WTC11 (cell line): Measurements from ENCODE around the gene SLC22A7. TPM values are rescaled to one million over a fixed set of nuclear protein-coding genes. Genes with fewer than 3 reads are reported as not detected.

Source experiments
- ATAC-seq: fragments of 200-7000 bp; cut with Tn5 transposase; 2 replicates; pipeline ENCODE4 v1.10.0; 2021; ENCODE audit warnings: mild to moderate bottlenecking, moderate library complexity
- CTCF ChIA-PET: fragments of 300-600 bp; sonication (Branson Sonifier 250); formaldehyde crosslinking; loops from one replicate; lab custom pipeline; 2021; ENCODE audit warnings: antibody characterized with exemption; lab: Charles Lee
- POLR2A ChIA-PET: fragments of 350-600 bp; sonication (Branson Sonifier 250); formaldehyde crosslinking; loops from one replicate; lab custom pipeline; 2021; ENCODE audit warnings: antibody characterized with exemption; lab: Charles Lee
- DNase-seq: peaks from one replicate; pipeline ENCODE4 v3.0.0; 2021; ENCODE audit warnings: low spot score
- H3K27ac Mint-ChIP-seq: 2 replicates; pipeline ENCODE4 v1.8.0; 2021; ENCODE audit warnings: mixed read lengths
- H3K27me3 Mint-ChIP-seq: 2 replicates; pipeline ENCODE4 v1.8.0; 2021; ENCODE audit warnings: low read depth, mild to moderate bottlenecking, moderate library complexity, mixed read lengths
- H3K36me3 Mint-ChIP-seq: 2 replicates; pipeline ENCODE4 v1.8.0; 2021; ENCODE audit warnings: mixed read lengths
- H3K4me1 Mint-ChIP-seq: 2 replicates; pipeline ENCODE4 v1.8.0; 2022; ENCODE audit warnings: mixed read lengths
- H3K4me3 Mint-ChIP-seq: 2 replicates; pipeline ENCODE4 v1.8.0; 2021; ENCODE audit warnings: mild to moderate bottlenecking, moderate library complexity, mixed read lengths
- H3K9me3 Mint-ChIP-seq: 2 replicates; pipeline ENCODE4 v1.8.0; 2021; ENCODE audit warnings: mixed read lengths
- ELF4 ChIP-seq: sonication (generic); formaldehyde crosslinking; IDR thresholded peaks from 2 replicates; pipeline ENCODE4 v1.8.1; 2022; ENCODE audit warnings: low read depth, mild to moderate bottlenecking, moderate library complexity, missing genetic modification reagents
- MXD4 ChIP-seq: fragments of 250-450 bp; sonication (Bioruptor Pico); IDR thresholded peaks from 2 replicates; pipeline ENCODE4 v1.8.0; 2021; ENCODE audit warnings: mild to moderate bottlenecking, moderate library complexity, borderline replicate concordance
- NFATC4 ChIP-seq: fragments of 250-450 bp; sonication (Bioruptor Pico); IDR thresholded peaks from 2 replicates; pipeline ENCODE4 v1.9.0; 2021; ENCODE audit warnings: mild to moderate bottlenecking
- SOX15 ChIP-seq: fragments of 250-450 bp; sonication (Bioruptor Pico); IDR thresholded peaks from 2 replicates; pipeline ENCODE4 v1.9.0; 2021; ENCODE audit warnings: mild to moderate bottlenecking
- TEAD1 ChIP-seq: sonication (generic); formaldehyde crosslinking; IDR thresholded peaks from 2 replicates; pipeline ENCODE4 v1.8.0; 2022; ENCODE audit warnings: mild to moderate bottlenecking, missing genetic modification reagents
- ZBTB21 ChIP-seq: sonication (generic); formaldehyde crosslinking; IDR thresholded peaks from 2 replicates; pipeline ENCODE4 v1.8.1; 2023; ENCODE audit warnings: mild to moderate bottlenecking, missing genetic modification reagents, borderline replicate concordance
- ZNF317 ChIP-seq: sonication (generic); formaldehyde crosslinking; IDR thresholded peaks from 2 replicates; pipeline ENCODE4 v1.8.1; 2023; ENCODE audit warnings: low read depth, mild to moderate bottlenecking, moderate library complexity, missing genetic modification reagents, borderline replicate concordance
- ZNF396 ChIP-seq: fragments of 250-450 bp; sonication (Bioruptor Pico); IDR thresholded peaks from 2 replicates; pipeline ENCODE4 v1.8.0; 2021; ENCODE audit warnings: mild to moderate bottlenecking, moderate library complexity, borderline replicate concordance
- ZNF416 ChIP-seq: fragments of 250-450 bp; sonication (Bioruptor Pico); IDR thresholded peaks from 2 replicates; pipeline ENCODE4 v1.9.0; 2021; ENCODE audit warnings: mild to moderate bottlenecking, inconsistent platforms
- total RNA-seq: library from RNA; stranded (reverse); gene quantifications from 3 replicates; pipeline ENCODE4 v1.2.3, GENCODE V29; 2021
- TF ChIP-seq, protein P1 (sequence below): sonication (generic); formaldehyde crosslinking; IDR thresholded peaks from 2 replicates; pipeline ENCODE4 v1.8.0; 2023; ENCODE audit warnings: missing genetic modification reagents, mild to moderate bottlenecking, borderline replicate concordance
- TF ChIP-seq, protein P2 (sequence below): fragments of 200-600 bp; IDR thresholded peaks from 2 replicates; pipeline ENCODE4 v1.8.0; 2022; ENCODE audit warnings: antibody characterized with exemption
- TF ChIP-seq, protein P3 (sequence below): sonication (generic); formaldehyde crosslinking; conservative IDR thresholded peaks from 2 replicates; pipeline ENCODE4 v1.8.1; 2023; ENCODE audit warnings: mild to moderate bottlenecking, low read depth, missing genetic modification reagents, moderate library complexity
- TF ChIP-seq, protein P4 (sequence below): sonication (generic); formaldehyde crosslinking; IDR thresholded peaks from 2 replicates; pipeline ENCODE4 v1.8.1; 2023; ENCODE audit warnings: mild to moderate bottlenecking, missing genetic modification reagents, moderate library complexity
- TF ChIP-seq, protein P5 (sequence below): sonication (generic); formaldehyde crosslinking; IDR thresholded peaks from 2 replicates; pipeline ENCODE4 v1.8.0; 2022; ENCODE audit warnings: missing genetic modification reagents
- TF ChIP-seq, protein P6 (sequence below): sonication (generic); formaldehyde crosslinking; IDR thresholded peaks from 2 replicates; pipeline ENCODE4 v1.8.1; 2023; ENCODE audit warnings: mild to moderate bottlenecking, moderate library complexity, missing genetic modification reagents
- TF ChIP-seq, protein P7 (sequence below): fragments of 250-450 bp; sonication (Bioruptor Pico); IDR thresholded peaks from 2 replicates; pipeline ENCODE4 v1.8.0; 2021; ENCODE audit warnings: mild to moderate bottlenecking

Gene SLC22A7
- total RNA-seq, 1 experiment from 2014 or later = not detected

DNA sequence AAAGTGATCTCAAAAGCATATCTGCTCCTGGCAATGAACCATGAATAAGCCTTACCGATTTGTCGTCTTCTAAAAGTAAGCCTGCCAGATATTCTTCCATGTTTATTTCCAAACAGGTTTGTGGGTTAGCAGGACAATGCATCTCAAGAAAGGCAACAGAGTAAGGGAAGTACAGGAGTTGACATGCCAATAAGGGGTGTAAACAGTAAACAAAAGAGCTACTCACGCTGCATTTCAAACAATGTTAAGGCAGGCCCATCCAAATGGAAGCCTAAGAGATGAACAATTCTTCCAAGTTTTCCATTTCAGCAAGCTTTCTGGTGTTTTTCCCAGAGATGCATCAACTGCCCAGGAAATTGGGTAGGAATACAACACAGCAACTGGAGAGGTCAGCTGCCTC, 38.3 kb downstream of the SLC22A7 start (continued):
- TF ChIP-seq, protein P1, sequence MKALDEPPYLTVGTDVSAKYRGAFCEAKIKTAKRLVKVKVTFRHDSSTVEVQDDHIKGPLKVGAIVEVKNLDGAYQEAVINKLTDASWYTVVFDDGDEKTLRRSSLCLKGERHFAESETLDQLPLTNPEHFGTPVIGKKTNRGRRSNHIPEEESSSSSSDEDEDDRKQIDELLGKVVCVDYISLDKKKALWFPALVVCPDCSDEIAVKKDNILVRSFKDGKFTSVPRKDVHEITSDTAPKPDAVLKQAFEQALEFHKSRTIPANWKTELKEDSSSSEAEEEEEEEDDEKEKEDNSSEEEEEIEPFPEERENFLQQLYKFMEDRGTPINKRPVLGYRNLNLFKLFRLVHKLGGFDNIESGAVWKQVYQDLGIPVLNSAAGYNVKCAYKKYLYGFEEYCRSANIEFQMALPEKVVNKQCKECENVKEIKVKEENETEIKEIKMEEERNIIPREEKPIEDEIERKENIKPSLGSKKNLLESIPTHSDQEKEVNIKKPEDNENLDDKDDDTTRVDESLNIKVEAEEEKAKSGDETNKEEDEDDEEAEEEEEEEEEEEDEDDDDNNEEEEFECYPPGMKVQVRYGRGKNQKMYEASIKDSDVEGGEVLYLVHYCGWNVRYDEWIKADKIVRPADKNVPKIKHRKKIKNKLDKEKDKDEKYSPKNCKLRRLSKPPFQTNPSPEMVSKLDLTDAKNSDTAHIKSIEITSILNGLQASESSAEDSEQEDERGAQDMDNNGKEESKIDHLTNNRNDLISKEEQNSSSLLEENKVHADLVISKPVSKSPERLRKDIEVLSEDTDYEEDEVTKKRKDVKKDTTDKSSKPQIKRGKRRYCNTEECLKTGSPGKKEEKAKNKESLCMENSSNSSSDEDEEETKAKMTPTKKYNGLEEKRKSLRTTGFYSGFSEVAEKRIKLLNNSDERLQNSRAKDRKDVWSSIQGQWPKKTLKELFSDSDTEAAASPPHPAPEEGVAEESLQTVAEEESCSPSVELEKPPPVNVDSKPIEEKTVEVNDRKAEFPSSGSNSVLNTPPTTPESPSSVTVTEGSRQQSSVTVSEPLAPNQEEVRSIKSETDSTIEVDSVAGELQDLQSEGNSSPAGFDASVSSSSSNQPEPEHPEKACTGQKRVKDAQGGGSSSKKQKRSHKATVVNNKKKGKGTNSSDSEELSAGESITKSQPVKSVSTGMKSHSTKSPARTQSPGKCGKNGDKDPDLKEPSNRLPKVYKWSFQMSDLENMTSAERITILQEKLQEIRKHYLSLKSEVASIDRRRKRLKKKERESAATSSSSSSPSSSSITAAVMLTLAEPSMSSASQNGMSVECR = no peak
- no peak for TF ChIP-seq ELF4 (CRISPR knock-in tag)
- TF ChIP-seq SOX15 (CRISPR knock-in tag) = no peak
- TF ChIP-seq, protein P2, sequence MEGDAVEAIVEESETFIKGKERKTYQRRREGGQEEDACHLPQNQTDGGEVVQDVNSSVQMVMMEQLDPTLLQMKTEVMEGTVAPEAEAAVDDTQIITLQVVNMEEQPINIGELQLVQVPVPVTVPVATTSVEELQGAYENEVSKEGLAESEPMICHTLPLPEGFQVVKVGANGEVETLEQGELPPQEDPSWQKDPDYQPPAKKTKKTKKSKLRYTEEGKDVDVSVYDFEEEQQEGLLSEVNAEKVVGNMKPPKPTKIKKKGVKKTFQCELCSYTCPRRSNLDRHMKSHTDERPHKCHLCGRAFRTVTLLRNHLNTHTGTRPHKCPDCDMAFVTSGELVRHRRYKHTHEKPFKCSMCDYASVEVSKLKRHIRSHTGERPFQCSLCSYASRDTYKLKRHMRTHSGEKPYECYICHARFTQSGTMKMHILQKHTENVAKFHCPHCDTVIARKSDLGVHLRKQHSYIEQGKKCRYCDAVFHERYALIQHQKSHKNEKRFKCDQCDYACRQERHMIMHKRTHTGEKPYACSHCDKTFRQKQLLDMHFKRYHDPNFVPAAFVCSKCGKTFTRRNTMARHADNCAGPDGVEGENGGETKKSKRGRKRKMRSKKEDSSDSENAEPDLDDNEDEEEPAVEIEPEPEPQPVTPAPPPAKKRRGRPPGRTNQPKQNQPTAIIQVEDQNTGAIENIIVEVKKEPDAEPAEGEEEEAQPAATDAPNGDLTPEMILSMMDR = no peak
- TF ChIP-seq, protein P3, sequence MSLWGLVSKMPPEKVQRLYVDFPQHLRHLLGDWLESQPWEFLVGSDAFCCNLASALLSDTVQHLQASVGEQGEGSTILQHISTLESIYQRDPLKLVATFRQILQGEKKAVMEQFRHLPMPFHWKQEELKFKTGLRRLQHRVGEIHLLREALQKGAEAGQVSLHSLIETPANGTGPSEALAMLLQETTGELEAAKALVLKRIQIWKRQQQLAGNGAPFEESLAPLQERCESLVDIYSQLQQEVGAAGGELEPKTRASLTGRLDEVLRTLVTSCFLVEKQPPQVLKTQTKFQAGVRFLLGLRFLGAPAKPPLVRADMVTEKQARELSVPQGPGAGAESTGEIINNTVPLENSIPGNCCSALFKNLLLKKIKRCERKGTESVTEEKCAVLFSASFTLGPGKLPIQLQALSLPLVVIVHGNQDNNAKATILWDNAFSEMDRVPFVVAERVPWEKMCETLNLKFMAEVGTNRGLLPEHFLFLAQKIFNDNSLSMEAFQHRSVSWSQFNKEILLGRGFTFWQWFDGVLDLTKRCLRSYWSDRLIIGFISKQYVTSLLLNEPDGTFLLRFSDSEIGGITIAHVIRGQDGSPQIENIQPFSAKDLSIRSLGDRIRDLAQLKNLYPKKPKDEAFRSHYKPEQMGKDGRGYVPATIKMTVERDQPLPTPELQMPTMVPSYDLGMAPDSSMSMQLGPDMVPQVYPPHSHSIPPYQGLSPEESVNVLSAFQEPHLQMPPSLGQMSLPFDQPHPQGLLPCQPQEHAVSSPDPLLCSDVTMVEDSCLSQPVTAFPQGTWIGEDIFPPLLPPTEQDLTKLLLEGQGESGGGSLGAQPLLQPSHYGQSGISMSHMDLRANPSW (CRISPR knock-in tag) = no peak
- TF ChIP-seq NFATC4 (CRISPR knock-in tag) = no peak
- TF ChIP-seq ZNF317 (CRISPR knock-in tag) = no peak

DNA sequence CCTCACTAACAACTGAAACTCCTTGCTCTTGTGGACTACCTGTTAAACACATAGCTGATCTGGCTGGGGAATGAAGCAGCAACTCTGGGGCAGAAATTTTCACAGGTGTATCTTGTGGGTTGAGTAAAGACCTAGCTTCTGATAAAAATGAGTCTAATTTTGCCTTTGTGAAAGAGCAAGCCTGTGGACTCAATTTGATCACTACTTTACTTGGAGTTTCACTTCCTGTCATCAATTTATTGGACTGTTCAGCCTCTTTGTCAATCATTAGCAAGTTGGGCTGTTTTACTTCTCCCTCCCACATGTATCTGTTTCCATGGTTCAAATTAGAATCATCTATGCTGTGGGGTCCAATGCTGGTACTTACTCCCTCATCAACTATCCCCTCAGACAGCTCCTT, 40.2 kb downstream of the SLC22A7 start:
- POLR2A ChIA-PET = no interaction called here
- TF ChIP-seq, protein P4, sequence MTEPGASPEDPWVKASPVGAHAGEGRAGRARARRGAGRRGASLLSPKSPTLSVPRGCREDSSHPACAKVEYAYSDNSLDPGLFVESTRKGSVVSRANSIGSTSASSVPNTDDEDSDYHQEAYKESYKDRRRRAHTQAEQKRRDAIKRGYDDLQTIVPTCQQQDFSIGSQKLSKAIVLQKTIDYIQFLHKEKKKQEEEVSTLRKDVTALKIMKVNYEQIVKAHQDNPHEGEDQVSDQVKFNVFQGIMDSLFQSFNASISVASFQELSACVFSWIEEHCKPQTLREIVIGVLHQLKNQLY (CRISPR knock-in tag) = no peak
- TF ChIP-seq TEAD1 (CRISPR knock-in tag) = no peak
- TF ChIP-seq, protein P5, sequence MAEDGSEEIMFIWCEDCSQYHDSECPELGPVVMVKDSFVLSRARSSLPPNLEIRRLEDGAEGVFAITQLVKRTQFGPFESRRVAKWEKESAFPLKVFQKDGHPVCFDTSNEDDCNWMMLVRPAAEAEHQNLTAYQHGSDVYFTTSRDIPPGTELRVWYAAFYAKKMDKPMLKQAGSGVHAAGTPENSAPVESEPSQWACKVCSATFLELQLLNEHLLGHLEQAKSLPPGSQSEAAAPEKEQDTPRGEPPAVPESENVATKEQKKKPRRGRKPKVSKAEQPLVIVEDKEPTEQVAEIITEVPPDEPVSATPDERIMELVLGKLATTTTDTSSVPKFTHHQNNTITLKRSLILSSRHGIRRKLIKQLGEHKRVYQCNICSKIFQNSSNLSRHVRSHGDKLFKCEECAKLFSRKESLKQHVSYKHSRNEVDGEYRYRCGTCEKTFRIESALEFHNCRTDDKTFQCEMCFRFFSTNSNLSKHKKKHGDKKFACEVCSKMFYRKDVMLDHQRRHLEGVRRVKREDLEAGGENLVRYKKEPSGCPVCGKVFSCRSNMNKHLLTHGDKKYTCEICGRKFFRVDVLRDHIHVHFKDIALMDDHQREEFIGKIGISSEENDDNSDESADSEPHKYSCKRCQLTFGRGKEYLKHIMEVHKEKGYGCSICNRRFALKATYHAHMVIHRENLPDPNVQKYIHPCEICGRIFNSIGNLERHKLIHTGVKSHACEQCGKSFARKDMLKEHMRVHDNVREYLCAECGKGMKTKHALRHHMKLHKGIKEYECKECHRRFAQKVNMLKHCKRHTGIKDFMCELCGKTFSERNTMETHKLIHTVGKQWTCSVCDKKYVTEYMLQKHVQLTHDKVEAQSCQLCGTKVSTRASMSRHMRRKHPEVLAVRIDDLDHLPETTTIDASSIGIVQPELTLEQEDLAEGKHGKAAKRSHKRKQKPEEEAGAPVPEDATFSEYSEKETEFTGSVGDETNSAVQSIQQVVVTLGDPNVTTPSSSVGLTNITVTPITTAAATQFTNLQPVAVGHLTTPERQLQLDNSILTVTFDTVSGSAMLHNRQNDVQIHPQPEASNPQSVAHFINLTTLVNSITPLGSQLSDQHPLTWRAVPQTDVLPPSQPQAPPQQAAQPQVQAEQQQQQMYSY = no peak
- no peak for TF ChIP-seq ZBTB21 (CRISPR knock-in tag)
- TF ChIP-seq, protein P6, sequence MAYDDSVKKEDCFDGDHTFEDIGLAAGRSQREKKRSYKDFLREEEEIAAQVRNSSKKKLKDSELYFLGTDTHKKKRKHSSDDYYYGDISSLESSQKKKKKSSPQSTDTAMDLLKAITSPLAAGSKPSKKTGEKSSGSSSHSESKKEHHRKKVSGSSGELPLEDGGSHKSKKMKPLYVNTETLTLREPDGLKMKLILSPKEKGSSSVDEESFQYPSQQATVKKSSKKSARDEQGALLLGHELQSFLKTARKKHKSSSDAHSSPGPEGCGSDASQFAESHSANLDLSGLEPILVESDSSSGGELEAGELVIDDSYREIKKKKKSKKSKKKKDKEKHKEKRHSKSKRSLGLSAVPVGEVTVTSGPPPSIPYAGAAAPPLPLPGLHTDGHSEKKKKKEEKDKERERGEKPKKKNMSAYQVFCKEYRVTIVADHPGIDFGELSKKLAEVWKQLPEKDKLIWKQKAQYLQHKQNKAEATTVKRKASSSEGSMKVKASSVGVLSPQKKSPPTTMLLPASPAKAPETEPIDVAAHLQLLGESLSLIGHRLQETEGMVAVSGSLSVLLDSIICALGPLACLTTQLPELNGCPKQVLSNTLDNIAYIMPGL = no peak
- TF ChIP-seq ZNF416 (CRISPR knock-in tag) = no peak
- no peak for TF ChIP-seq ZNF396 (CRISPR knock-in tag)
- TF ChIP-seq MXD4 (CRISPR knock-in tag) = no peak
- TF ChIP-seq, protein P7, sequence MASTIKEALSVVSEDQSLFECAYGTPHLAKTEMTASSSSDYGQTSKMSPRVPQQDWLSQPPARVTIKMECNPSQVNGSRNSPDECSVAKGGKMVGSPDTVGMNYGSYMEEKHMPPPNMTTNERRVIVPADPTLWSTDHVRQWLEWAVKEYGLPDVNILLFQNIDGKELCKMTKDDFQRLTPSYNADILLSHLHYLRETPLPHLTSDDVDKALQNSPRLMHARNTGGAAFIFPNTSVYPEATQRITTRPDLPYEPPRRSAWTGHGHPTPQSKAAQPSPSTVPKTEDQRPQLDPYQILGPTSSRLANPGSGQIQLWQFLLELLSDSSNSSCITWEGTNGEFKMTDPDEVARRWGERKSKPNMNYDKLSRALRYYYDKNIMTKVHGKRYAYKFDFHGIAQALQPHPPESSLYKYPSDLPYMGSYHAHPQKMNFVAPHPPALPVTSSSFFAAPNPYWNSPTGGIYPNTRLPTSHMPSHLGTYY = no peak
- ATAC-seq (no peak), DNase-seq (no peak)
- H3K4me3 Mint-ChIP-seq = no peak overlapping the region
- H3K4me1 Mint-ChIP-seq = 0 out of 2 replicates have a peak, but pooled peaks cover 4% of the 10 kb centered on the region
- H3K27me3 Mint-ChIP-seq = no peaks in the 10 kb centered on the region
- CTCF ChIA-PET = interaction anchor here (1.2 to 2.0 kb wide), 3 partner anchors 18 to 109 kb away, joined by 4 to 8 read pairs (median 4); partner anchors contain the start of gene DNPH1
- H3K27ac Mint-ChIP-seq = no peak overlapping the region
- peaks cover 35% of the 10 kb centered on the region for H3K36me3 Mint-ChIP-seq
- H3K9me3 Mint-ChIP-seq = no peaks in the 10 kb centered on the region
